OCI-LY7 (cell line): ENCODE results near the gene GABARAP.

Source experiments
- CTCF ChIP-seq: fragments of 200-600 bp; sonication (generic); conservative IDR thresholded peaks from 2 replicates; pipeline ENCODE4 v1.5.1; 2014; ENCODE audit warnings: mild to moderate bottlenecking, antibody characterized with exemption, low read length, moderate library complexity, mixed read lengths
- EZH2phosphoT487 ChIP-seq: fragments of 200-600 bp; sonication (generic); IDR thresholded peaks from 2 replicates; pipeline ENCODE4 v1.6.1; 2018; ENCODE audit warnings: low read depth, borderline replicate concordance, mild to moderate bottlenecking, mixed run types, antibody characterized with exemption, low read length, moderate library complexity, mixed read lengths

- TF ChIP-seq CTCF: no peak
- no peak for TF ChIP-seq EZH2phosphoT487
Observed at GRCh38 chr17:7246779-7247178, 4.5 kb upstream of the GABARAP start.
